ENCODE results near the gene SLC25A25.
"Not testable (repeated sequence)": the region's sequence is repeated elsewhere in the genome, so short reads cannot be mapped to it uniquely, and the experiment has no call there.

SLC25A25 gene

DNA sequence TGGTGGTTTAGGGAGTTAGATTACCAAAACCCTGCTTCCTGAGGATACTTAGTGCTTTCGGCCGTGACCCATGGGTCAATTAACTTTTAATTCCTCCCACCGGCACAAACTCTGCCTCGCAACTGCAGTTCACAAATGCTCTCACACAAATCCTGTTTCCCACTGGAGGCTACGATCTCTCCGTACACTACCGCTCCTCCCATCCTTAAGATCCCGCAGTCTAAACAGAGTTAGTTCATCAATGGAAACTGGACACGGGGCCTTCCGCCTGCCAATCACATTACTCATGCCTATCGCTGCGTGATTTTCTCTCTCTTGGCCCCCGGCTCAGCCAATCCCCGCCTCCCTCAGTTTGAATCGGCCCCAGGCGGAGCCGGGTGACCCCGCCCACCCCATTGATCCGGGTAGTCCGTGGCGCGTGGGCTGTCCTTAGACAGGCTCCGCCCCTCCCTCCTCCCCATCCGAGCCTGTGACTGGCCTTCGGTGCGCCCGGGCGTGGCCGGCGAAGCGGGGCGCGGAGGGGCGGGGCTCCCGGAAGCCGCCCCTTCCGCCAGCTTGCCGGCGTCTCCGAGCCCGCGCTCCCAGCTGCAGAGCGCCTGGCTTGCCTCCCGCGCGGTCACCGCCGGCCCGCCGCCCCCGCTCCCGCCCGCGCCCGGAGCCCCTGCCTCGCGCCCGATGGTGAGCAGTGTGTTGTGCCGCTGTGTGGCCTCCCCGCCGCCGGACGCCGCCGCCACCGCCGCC, at the start of gene SLC25A25:
Gene SLC25A25 (plus strand): TSS at position 588 of the 741 bp plus-strand sequence. CDS start 88 bp downstream, at position 676.
- DNase-seq = peak; percentile 73 to 100 (median 99)

DNA sequence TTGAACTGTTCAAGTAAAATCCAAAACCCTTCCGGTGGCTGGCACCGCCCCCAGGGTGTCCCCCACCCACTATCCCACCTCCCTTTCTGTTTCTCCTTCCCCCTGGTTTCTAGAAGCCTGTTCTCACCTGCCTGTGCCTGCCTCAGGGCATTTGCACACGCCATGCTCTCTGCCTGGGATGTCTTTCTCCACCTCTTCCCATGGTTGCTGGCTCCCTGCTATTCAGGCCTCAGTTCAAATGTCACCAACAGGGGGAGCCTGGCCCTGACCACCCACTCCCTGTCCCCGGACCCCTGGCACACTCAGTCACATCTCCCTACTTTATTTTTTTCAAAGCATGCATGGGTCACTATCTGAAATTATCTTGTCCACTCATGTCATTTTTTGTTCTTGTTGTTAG, 47.3 kb upstream of the SLC25A25 start:
- DNase-seq = no peak

GRCh38 chr9:128021098-128021497, 46.9 kb upstream of the SLC25A25 start:
- no peak for DNase-seq

DNA sequence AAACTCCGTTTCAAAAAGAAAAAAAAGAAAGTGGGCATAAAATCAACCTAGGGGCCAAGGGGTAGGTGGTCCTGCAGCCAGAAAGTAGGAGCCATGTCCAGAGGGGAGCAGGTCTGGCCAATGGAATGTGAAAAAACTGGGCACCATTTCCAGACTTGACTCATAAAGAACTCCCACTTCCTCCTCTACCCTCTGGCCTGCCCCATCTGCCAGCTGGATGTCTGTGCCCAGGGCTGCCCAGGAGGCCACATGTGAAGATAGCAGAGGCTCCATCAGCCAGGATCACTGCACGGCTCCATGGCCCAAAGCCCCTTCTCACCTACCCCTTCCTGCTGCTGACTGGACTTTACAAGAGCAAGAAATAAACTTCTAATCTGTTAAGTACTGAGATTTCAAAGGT, 45.1 kb upstream of the SLC25A25 start:
- DNase-seq = no peak

- DNase-seq = not testable (repeated sequence)
These were observed 44.4 kb upstream of the SLC25A25 start for GRCh38 chr9:128023671-128024070.

- DNase-seq = no peak
These were observed 43.2 kb upstream of the SLC25A25 start for GRCh38 chr9:128024761-128025308.

DNA sequence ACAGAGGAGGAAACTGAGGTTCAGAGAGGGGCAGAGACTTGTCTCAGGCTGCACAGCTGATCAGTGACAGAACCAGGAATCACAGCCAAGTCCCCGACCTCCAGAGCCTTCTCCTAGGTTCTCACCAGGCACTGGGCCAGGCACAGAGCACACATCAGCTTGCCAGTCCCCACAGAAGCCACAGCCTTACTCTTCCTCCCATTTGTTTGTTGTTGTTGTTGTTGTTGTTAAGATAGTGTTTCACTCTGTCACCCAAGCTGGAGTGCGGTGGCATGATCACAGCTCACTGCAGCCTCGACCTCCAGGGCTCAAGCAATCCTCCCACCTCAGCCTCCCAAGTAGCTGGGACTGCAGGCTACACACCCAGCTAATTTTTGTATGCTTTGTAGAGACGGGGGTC, 42.3 kb upstream of the SLC25A25 start:
- no peak for DNase-seq

GRCh38 chr9:128026255-128026772, 41.7 kb upstream of the SLC25A25 start:
- DNase-seq = no peak

DNA sequence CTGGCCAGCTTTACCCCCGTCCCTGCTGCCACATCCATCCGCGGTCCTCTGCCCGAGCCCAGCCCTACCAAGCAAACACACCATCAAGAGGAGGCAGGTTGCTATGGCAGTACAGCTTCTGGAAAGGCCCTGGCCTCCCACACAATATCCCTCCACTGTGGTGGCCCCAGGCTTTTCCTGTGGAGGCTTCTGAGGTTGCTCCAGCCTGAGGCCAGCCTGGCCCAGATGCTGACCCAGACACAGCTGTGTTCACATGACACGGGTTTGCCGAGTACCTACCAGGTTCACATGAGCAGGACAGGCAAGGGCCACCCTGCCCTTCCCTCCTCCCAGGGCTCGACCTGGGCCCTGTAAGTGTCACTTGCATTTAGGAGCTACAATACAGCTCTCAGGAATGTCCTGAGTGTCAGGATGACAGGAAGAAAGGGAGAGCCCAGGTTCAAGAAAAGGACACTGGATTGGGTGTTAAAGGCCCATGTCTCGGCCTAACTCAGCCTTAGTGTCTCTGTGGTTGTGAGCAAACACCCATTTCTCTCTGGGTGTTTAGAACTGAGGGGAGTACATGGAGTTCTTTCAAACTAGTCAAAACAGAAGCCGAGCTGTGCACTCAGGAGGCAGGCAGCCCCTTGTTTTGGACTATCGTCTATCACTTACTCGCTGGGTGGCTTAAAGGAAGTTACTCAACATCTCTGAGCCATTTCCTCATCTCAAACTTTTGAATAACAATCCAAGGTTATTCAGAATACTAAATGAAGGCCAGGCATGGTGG, 41.1 kb upstream of the SLC25A25 start:
- DNase-seq = peak in 2 of 58 donors; percentile 8 to 10

- DNase-seq = no peak
These were observed 40.3 kb upstream of the SLC25A25 start for GRCh38 chr9:128027705-128028104.

DNA sequence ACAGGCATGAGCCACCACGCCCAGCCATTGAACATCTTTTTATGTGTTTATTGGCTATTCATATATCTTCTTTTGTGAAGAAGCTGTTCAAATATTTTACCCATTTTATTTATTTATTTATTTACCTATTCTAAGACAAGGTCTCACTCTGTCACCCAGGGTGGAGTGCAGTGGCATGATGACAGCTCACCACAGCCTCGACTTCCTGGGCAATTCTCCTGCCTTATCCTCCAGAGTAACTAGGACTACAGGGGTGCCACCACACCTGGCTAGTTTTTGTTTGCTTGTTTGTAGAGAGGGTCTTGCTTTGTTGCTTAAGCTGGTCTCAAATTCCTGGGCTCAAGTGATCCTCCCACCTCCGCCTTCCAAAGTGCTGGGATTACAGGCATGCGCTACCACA, 34.4 kb upstream of the SLC25A25 start:
- DNase-seq = no peak

- DNase-seq = peak in 53 of 58 donors; percentile 7 to 87 (median 41)
These were observed 33.0 kb upstream of the SLC25A25 start for GRCh38 chr9:128034821-128035652.

DNA sequence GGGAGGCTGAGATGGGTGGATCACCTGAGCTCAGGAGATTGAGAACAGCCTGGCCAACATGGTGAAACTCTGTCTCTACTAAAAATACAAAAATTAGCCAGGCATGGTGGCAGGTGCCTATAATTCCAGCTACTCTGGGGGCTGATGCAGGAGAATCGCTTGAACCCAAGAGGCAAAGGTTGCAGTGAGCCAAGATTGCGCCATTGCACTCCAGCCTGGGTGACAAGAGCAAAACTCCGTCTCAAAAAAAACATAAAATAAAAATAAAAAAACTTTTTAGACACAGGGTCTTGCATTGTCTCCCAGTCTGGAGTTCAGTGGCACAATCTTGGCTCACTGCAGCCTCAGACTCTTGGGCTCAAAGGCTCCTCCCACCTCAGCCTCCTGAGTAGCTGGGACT, 31.5 kb upstream of the SLC25A25 start:
- not testable (repeated sequence) for DNase-seq

- not testable (repeated sequence) for DNase-seq
These were observed 27.2 kb upstream of the SLC25A25 start for GRCh38 chr9:128040783-128041182.

DNA sequence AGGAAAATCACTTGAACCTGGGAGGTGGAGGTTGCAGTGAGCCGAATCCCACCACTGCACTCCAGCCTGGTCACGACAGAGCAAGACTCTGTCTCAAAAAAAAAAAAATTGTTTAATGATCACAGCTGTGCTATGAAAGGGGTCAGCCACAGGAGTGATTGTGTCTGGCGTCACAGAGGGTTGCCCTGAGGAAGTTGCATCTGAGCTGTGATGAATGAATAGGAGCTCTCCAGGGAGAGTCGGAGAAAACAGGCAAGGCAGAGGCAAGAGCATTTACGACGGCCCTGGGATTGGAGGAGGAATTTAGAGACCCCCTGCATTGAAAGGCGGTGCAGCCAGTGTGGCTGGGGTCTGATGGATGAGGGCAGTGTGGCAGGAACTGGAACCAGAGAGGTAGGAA, 26.0 kb upstream of the SLC25A25 start:
- no peak for DNase-seq

DNA sequence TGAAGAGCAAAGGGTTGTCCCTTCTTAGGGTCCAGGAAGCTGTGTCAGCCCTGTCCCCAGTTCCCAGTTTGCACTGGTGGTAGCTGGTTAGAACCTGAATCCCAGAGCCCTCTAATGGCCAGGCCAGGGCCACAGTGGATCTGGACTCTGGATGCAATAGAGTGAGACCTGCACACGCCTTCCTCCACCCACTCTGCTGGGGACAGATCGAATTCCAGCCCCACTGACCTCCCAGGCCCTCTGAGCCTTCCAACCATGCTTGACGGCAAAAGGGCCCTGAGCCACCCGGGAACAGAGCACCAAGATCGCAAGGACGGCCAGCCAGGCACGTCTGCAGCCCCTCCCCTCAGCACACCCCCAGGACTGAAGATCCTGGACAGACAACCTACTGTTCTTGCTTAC, 24.6 kb upstream of the SLC25A25 start:
- no peak for DNase-seq

- DNase-seq = not testable (repeated sequence)
These were observed 22.6 kb upstream of the SLC25A25 start for GRCh38 chr9:128045409-128045808.

- no peak for DNase-seq
These were observed 22.2 kb upstream of the SLC25A25 start for GRCh38 chr9:128045831-128046230.

- DNase-seq = no peak
These were observed 20.8 kb upstream of the SLC25A25 start for GRCh38 chr9:128047231-128047630.

- no peak for DNase-seq
These were observed 19.4 kb upstream of the SLC25A25 start for GRCh38 chr9:128048663-128049062.

GRCh38 chr9:128049843-128050242, 18.2 kb upstream of the SLC25A25 start:
- no peak for DNase-seq
